ENCODE measurements around the gene SETD1B.

The SETD1B gene

GRCh38 chr12:121810234-121810817 is 6.5 kb downstream of the SETD1B start:
- no peak for TF ChIP-seq CTCF (IDR thresholded peaks at IDR 0.05; ENCODE audit: control insufficient read depth, insufficient read depth, low read depth, low read length, missing control alignments)
- H3K4me3 ChIP-seq (ENCODE audit: control insufficient read depth, low read depth, low read length), result no peak overlapping the region
- DNase-seq (ENCODE audit: low read depth), result no peak

- no peak for DNase-seq (ENCODE audit: low read depth)
- no peak for TF ChIP-seq CTCF (IDR thresholded peaks at IDR 0.05; ENCODE audit: control insufficient read depth, insufficient read depth, low read depth, low read length, missing control alignments)
- H3K4me3 ChIP-seq (ENCODE audit: control insufficient read depth, low read depth, low read length), result peak overlapping the region; percentile 73
Measured at GRCh38 chr12:121810833-121811433, 7.1 kb downstream of the SETD1B start.

- no peak for DNase-seq (ENCODE audit: low read depth)
- peak; percentile 59 for TF ChIP-seq CTCF (IDR thresholded peaks at IDR 0.05; ENCODE audit: control insufficient read depth, insufficient read depth, low read depth, low read length, missing control alignments)
- peak overlapping the region; percentile 73 for H3K4me3 ChIP-seq (ENCODE audit: control insufficient read depth, low read depth, low read length)
Measured at GRCh38 chr12:121811434-121812319, 7.9 kb downstream of the SETD1B start.

GRCh38 chr12:121812320-121812871 is 8.6 kb downstream of the SETD1B start:
- no peak for TF ChIP-seq CTCF (IDR thresholded peaks at IDR 0.05; ENCODE audit: control insufficient read depth, insufficient read depth, low read depth, low read length, missing control alignments)
- H3K4me3 ChIP-seq (ENCODE audit: control insufficient read depth, low read depth, low read length), result peak overlapping the region; percentile 73
- no peak for DNase-seq (ENCODE audit: low read depth)

GRCh38 chr12:121812921-121813896 is 9.4 kb downstream of the SETD1B start:
- no peak for TF ChIP-seq CTCF (IDR thresholded peaks at IDR 0.05; ENCODE audit: control insufficient read depth, insufficient read depth, low read depth, low read length, missing control alignments)
- DNase-seq (ENCODE audit: low read depth), result no peak
- peak overlapping the region; percentile 73 for H3K4me3 ChIP-seq (ENCODE audit: control insufficient read depth, low read depth, low read length)
